Endothelial cell of umbilical vein (primary cell): ENCODE results near the gene WASF2. TPM values are rescaled to one million over a fixed set of nuclear protein-coding genes. Genes with fewer than 3 reads are reported as not detected.

Experiments
- BruUV-seq: library from RNA; stranded (reverse); fragments of 400-500 nt; replicated peaks from 2 replicates; lab custom pipeline; 2021; lab: Mats Ljungman, UMichigan
- CTCF ChIA-PET: fragments of 300-600, 350-600 bp; sonication (Branson Sonifier 250); formaldehyde crosslinking; loops from one replicate; lab custom pipeline; 2021; ENCODE audit warnings: antibody characterized with exemption, inconsistent platforms; lab: Charles Lee
- POLR2A ChIA-PET: fragments of 300-600, 350-600 bp; sonication (Branson Sonifier 250); formaldehyde crosslinking; loops from one replicate; lab custom pipeline; 2021; ENCODE audit warnings: antibody characterized with exemption, inconsistent platforms; lab: Charles Lee
- DNase-seq: peaks from one replicate; pipeline ENCODE4 v3.0.0-alpha.2; 2011; ENCODE audit warnings: low read depth, low spot score
- FAIRE-seq: peaks from 2 replicates; lab custom pipeline; 2011; peaks lifted over from hg19 to GRCh38; lab: Jason Lieb, UNC
- H2AFZ ChIP-seq: 2 replicates; pipeline ENCODE4 v1.6.0; 2012; ENCODE audit warnings: low read depth, low read length, control low read depth, inconsistent platforms
- H3K27ac ChIP-seq: 2 replicates; pipeline ENCODE4 v1.5.1; 2011; ENCODE audit warnings: low read depth, mild to moderate bottlenecking, control low read depth, low read length, moderate library complexity; ENCODE audit not compliant: insufficient read depth
- H3K27me3 ChIP-seq, 2 experiments: 2 replicates each; pipeline versions ENCODE4 v1.6.0 to v1.6.1; 2011; ENCODE audit warnings: low read length in 2 of 2, mixed read lengths in 1 of 2; ENCODE audit not compliant: control insufficient read depth in 2 of 2, insufficient read depth in 2 of 2
- H3K36me3 ChIP-seq, 2 experiments: 2 replicates in 1 of 2; 3 replicates in 1 of 2; pipeline ENCODE4 v1.5.1; 2011; ENCODE audit warnings: low read length in 2 of 2, mild to moderate bottlenecking in 1 of 2, moderate library complexity in 1 of 2; ENCODE audit not compliant: control insufficient read depth in 2 of 2, insufficient read depth in 2 of 2; ENCODE audit errors: extremely low read depth in 1 of 2
- H3K4me1 ChIP-seq: 3 replicates; pipeline ENCODE4 v1.5.1; 2011; ENCODE audit warnings: mild to moderate bottlenecking, low read length; ENCODE audit not compliant: control insufficient read depth, insufficient read depth; ENCODE audit errors: extremely low read depth
- H3K4me2 ChIP-seq: 2 replicates; pipeline ENCODE4 v1.6.1; 2011; ENCODE audit warnings: low read length, control low read depth, mixed read lengths; ENCODE audit not compliant: insufficient read depth
- H3K4me3 ChIP-seq, 3 experiments: fragments of 200-600 bp in 1 of 3; sonication (generic), shearing (Covaris generic) in 1 of 3; replicated peaks in 1 of 3; 2 replicates each; pipeline ENCODE4 v1.5.1; 2011 to 2016; ENCODE audit warnings: control low read depth in 3 of 3, low read length in 3 of 3, mild to moderate bottlenecking in 2 of 3, inconsistent platforms in 1 of 3, low read depth in 1 of 3, moderate library complexity in 1 of 3; ENCODE audit not compliant: insufficient read depth in 1 of 3
- H3K79me2 ChIP-seq: 2 replicates; pipeline ENCODE4 v1.6.0; 2012; ENCODE audit warnings: low read length, inconsistent platforms; ENCODE audit not compliant: control insufficient read depth, insufficient read depth
- H3K9ac ChIP-seq: replicated peaks from 2 replicates; pipeline ENCODE3; 2011; ENCODE audit warnings: low read length, control low read depth; ENCODE audit not compliant: insufficient read depth; ENCODE audit errors: extremely low read depth
- H3K9me1 ChIP-seq: replicated peaks from 3 replicates; pipeline ENCODE4 v1.6.0; 2011; ENCODE audit warnings: mild to moderate bottlenecking, low read length; ENCODE audit not compliant: control insufficient read depth, insufficient read depth; ENCODE audit errors: extremely low read depth
- H3K9me3 ChIP-seq: replicated peaks from 2 replicates; pipeline ENCODE4 v1.5.1; 2012; ENCODE audit warnings: low read length, inconsistent platforms; ENCODE audit not compliant: control insufficient read depth, insufficient read depth
- H4K20me1 ChIP-seq: replicated peaks from 2 replicates; pipeline ENCODE3; 2011; ENCODE audit warnings: mild to moderate bottlenecking, low read length; ENCODE audit not compliant: control insufficient read depth, insufficient read depth; ENCODE audit errors: extremely low read depth
- EZH2 ChIP-seq: IDR thresholded peaks from 2 replicates; pipeline ENCODE4 v1.6.1; 2012; ENCODE audit warnings: borderline replicate concordance, low read depth, mild to moderate bottlenecking, moderate library complexity, low read length, inconsistent platforms; ENCODE audit not compliant: severe bottlenecking
- FOS ChIP-seq: IDR thresholded peaks from 2 replicates; pipeline ENCODE4 v1.6.1; 2011; ENCODE audit warnings: mild to moderate bottlenecking, low read length, moderate library complexity, borderline replicate concordance; ENCODE audit not compliant: insufficient read depth
- GATA2 ChIP-seq: IDR thresholded peaks from 2 replicates; pipeline ENCODE4 v1.7.0; 2011; ENCODE audit warnings: low read depth, mild to moderate bottlenecking, moderate library complexity, mixed read lengths, low read length; ENCODE audit not compliant: insufficient read length, insufficient read depth
- JUN ChIP-seq: IDR thresholded peaks from 2 replicates; pipeline ENCODE4 v1.6.1; 2011; ENCODE audit warnings: borderline replicate concordance, low read depth; ENCODE audit not compliant: insufficient read length, insufficient read depth
- MYC ChIP-seq: IDR thresholded peaks from one replicate; pipeline ENCODE4 v1.6.1; 2011; ENCODE audit warnings: mild to moderate bottlenecking, low read depth, low read length
- POLR2A ChIP-seq: IDR thresholded peaks from 2 replicates; pipeline ENCODE4 v1.6.1; 2012; ENCODE audit warnings: low read depth, mild to moderate bottlenecking, control low read depth, low read length
- POLR2AphosphoS5 ChIP-seq: IDR thresholded peaks from 2 replicates; pipeline ENCODE4 v1.6.1; 2012; ENCODE audit warnings: low read depth, mild to moderate bottlenecking, control low read depth, low read length, moderate library complexity; ENCODE audit not compliant: insufficient read depth
- dilution Hi-C: fragments of 300-500 bp; cut with MboI; formaldehyde crosslinking; loops from one replicate; pipeline ENCODE4 v1.15.0; 2019; ENCODE audit warnings: low sequenced_read_pairs; ENCODE audit not compliant: extremely low pct_ligation_motif_present
- intact Hi-C: fragments of 100-400 bp; cut with micrococcal nuclease; formaldehyde crosslinking; loops from one replicate; pipeline ENCODE4 v1.10.0; 2022
- polyA plus RNA-seq, 4 experiments: library from polyadenylated mRNA; depleted of rRNA in 3 of 4; stranded (reverse) in 3 of 4; unstranded in 1 of 4; fragments of >200 nt; gene quantifications; 2 replicates each; pipeline versions ENCODE4 v1.2.1 to v1.2.3, GENCODE V29; 2011 to 2012; ENCODE audit warnings: missing spikeins in 1 of 4
- total RNA-seq: library from RNA; stranded (reverse); gene quantifications from 2 replicates; pipeline ENCODE4 v1.2.3, GENCODE V29; 2021
- TF ChIP-seq, protein P1 (sequence below), 2 donors: IDR thresholded peaks; 1 replicate in 1 of 2; 2 replicates in 1 of 2; pipeline ENCODE4 v1.5.1; 2011; ENCODE audit warnings: low read length in 2 of 2, mild to moderate bottlenecking in 2 of 2, moderate library complexity in 2 of 2, control low read depth in 1 of 2, inconsistent platforms in 1 of 2, low read depth in 1 of 2; ENCODE audit not compliant: insufficient read depth in 1 of 2; ENCODE audit errors: extremely low read depth in 1 of 2
- TF ChIP-seq, protein P2 (sequence below): IDR thresholded peaks from 2 replicates; pipeline ENCODE4 v1.6.1; 2011; ENCODE audit not compliant: insufficient read depth, insufficient read length

WASF2 gene
- total and polyA plus RNA-seq, 2 donors (not counting 3 experiments of a cell fraction or from before 2014, with no cell fraction given) = 76.9 to 172 TPM

DNA sequence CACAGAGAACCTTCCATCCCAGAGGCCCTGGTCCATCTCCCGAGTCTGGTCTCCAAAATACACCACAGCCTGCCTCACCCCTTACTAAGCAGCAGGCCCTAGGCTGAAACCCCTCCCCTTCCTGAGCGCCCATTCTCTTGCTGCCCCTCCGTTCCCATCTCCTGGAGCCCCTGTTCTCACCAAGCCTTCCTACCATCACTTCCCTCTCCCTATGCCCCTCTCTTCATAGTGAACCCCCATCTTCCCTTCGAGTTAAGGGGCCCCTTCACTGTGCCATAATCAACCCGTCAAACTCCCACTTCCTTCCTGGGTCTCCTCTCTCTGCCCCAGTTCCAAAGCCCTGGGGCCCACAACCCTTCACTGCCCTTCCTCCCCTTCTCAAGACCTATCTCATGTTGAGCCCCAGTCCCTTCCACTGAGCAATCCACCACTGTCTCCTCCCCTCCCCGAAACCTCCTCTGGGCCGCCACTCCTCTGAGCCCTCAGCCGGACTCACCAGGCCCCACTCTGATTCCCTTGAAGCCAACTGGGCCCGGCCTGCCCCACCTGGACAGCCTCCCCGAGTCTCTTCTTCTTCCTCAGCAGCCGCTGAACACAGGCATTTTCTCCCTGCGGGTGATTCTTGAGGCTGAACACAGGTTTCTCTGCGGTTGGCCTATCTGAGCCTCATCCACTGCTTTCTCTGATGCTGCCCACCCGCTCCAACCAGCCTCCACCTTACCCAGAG lies 42.2 kb upstream of the WASF2 start:
- DNase-seq = no peak
- H3K36me3 ChIP-seq = peaks cover 0 to 12% of the 10 kb centered on the region in 2 experiments
- CTCF ChIA-PET = no interaction called here
- no peaks in the 10 kb centered on the region for H3K79me2 ChIP-seq
- H3K9ac ChIP-seq = no peak overlapping the region
- H3K27ac ChIP-seq = no peak overlapping the region
- H3K9me3 ChIP-seq = no peaks in the 10 kb centered on the region
- FAIRE-seq = no peak
- H2AFZ ChIP-seq = no peak overlapping the region
- POLR2A ChIA-PET = no interaction called here
- H3K4me1 ChIP-seq = peaks cover 9% of the 10 kb centered on the region
- H3K9me1 ChIP-seq = no peaks in the 10 kb centered on the region
- TF ChIP-seq POLR2A = no peak
- TF ChIP-seq, protein P1, sequence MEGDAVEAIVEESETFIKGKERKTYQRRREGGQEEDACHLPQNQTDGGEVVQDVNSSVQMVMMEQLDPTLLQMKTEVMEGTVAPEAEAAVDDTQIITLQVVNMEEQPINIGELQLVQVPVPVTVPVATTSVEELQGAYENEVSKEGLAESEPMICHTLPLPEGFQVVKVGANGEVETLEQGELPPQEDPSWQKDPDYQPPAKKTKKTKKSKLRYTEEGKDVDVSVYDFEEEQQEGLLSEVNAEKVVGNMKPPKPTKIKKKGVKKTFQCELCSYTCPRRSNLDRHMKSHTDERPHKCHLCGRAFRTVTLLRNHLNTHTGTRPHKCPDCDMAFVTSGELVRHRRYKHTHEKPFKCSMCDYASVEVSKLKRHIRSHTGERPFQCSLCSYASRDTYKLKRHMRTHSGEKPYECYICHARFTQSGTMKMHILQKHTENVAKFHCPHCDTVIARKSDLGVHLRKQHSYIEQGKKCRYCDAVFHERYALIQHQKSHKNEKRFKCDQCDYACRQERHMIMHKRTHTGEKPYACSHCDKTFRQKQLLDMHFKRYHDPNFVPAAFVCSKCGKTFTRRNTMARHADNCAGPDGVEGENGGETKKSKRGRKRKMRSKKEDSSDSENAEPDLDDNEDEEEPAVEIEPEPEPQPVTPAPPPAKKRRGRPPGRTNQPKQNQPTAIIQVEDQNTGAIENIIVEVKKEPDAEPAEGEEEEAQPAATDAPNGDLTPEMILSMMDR (IDR thresholded peaks at IDR 0.05; ENCODE audit: extremely low read depth in 1 of 2, insufficient read depth in 1 of 2, low read depth in 1 of 2, low read length in 2 of 2) = no peak
- TF ChIP-seq, protein P2, sequence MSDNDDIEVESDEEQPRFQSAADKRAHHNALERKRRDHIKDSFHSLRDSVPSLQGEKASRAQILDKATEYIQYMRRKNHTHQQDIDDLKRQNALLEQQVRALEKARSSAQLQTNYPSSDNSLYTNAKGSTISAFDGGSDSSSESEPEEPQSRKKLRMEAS = no peak
- TF ChIP-seq POLR2AphosphoS5 = no peak
- no peak for TF ChIP-seq JUN
- TF ChIP-seq MYC = no peak
- TF ChIP-seq FOS = no peak
- no peak for TF ChIP-seq GATA2
- TF ChIP-seq EZH2 = no peak
- no peak overlapping the region for H3K4me2 ChIP-seq
- H3K27me3 ChIP-seq = peaks cover 3 to 5% of the 10 kb centered on the region in 2 experiments
- H3K4me3 ChIP-seq = no peak overlapping the region
- no peaks in the 10 kb centered on the region for H4K20me1 ChIP-seq
- dilution Hi-C loops (no loop called here), intact Hi-C loops (no loop called here)
- BruUV-seq = no TSS peak
